GM12864 (cell line): ENCODE measurements around the gene NAGA.

ENCODE experiments used
- DNase-seq: peaks from one replicate; pipeline ENCODE4 v3.0.0-alpha.2; 2011; ENCODE audit warnings: low read depth
- H3K4me3 ChIP-seq: 2 replicates; pipeline ENCODE4 v1.5.1; 2011; ENCODE audit warnings: mild to moderate bottlenecking, low read depth, low read length, control low read depth
- CTCF ChIP-seq: IDR thresholded peaks from 2 replicates; pipeline ENCODE4 v1.5.1; 2011; ENCODE audit warnings: low read depth, mild to moderate bottlenecking, moderate library complexity, low read length, control low read depth, inconsistent platforms; ENCODE audit errors: missing control alignments

The NAGA gene

GRCh38 chr22:42101199-42101598 lies 30.6 kb upstream of the NAGA start:
- no peak for TF ChIP-seq CTCF
- DNase-seq: no peak
- H3K4me3 ChIP-seq: no peak overlapping the region

- DNase-seq: no peak
- no peak for TF ChIP-seq CTCF
- peak overlapping the region; percentile 59 for H3K4me3 ChIP-seq
Measured at GRCh38 chr22:42091455-42091782, 20.8 kb upstream of the NAGA start.

- H3K4me3 ChIP-seq: peak within 1 kb of the TSS; percentile 86
- peak; percentile 98 for DNase-seq
- TF ChIP-seq CTCF: peak; percentile 98
Measured at GRCh38 chr22:42090596-42091454, 20.2 kb upstream of the NAGA start, which contains the start of gene NDUFA6. Gene NDUFA6, minus strand, starts transcription at chr22:42090772. Its CDS starts 28 bp downstream, at chr22:42090744.

- DNase-seq: no peak
- TF ChIP-seq CTCF: no peak
- no peak overlapping the region for H3K4me3 ChIP-seq
Measured at GRCh38 chr22:42086051-42086450, 15.4 kb upstream of the NAGA start.

GRCh38 chr22:42084874-42085273 lies 14.3 kb upstream of the NAGA start:
- H3K4me3 ChIP-seq: no peak overlapping the region
- DNase-seq: no peak
- no peak for TF ChIP-seq CTCF

- TF ChIP-seq CTCF: no peak
- H3K4me3 ChIP-seq: no peak overlapping the region
- no peak for DNase-seq
Measured at GRCh38 chr22:42083119-42083518, 12.5 kb upstream of the NAGA start.

GRCh38 chr22:42080287-42080686 lies 9.7 kb upstream of the NAGA start:
- H3K4me3 ChIP-seq: peak overlapping the region; percentile 68
- no peak for TF ChIP-seq CTCF
- DNase-seq: no peak
